ENCODE results near the gene DCHS1. TPM values are rescaled to one million over a fixed set of nuclear protein-coding genes. Genes with fewer than 3 reads are reported as not detected.

Gene DCHS1
- total and polyA plus RNA-seq, 9 of the 15 experiments (the other 6 are each of a cell fraction or from before 2014, with no cell fraction given), result 0.04 to 0.49 (median 0.14) TPM; not detected in 2

DNA sequence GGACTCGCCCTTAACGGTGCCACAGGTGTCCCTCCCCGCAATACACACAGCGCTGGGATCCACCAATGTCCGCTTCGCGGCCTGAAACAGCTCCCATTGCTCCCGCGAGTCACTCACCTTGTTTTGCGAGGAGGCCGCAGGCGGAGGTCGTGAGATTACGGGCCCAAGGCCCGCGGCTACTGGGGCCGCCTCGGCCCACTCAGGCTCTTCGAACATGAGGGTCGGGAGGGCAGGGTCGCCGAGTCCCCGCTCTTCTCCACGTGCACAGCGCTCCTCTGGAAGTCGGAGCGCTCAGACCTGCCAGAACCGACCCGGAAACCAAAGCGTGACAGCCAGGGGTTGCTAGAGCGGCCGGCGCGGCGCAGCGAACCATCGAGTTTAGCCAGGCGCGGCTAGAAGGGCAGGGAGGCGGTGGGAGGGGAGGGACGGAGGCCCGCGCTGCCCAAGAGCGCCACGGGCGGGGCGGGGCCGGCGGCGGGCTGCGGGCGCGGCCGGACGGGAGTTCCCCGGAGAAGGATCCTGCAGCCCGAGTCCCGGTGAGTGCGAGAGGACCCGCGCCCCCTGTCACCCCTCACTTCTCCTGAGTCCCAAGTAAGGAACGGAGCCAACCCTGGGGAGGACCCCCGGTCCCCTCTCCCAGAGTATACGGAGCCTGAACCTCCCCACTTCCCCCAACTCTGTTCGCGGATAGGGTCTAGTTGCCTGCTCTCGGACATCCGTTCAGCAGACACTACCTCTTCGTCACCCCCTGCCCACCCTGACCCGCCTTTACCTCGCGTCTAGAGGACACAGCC, 52.1 kb downstream of the DCHS1 start, which contains the start of the genes ILK and RRP8 (continued):
- TF ChIP-seq LARP7 (IDR thresholded peaks at IDR 0.05) (0 out of 2 replicates have a peak, but pooled peaks have one; percentile 43), RAD21 (CRISPR knock-in tag; conservative IDR thresholded peaks at IDR 0.05 in 1 of 2, IDR thresholded peaks at IDR 0.05 in 1 of 2) (peak; percentile 3 to 23; a peak in 2 of 4 replicates), ATF1 (CRISPR knock-in tag; IDR thresholded peaks at IDR 0.05) (no peak), ATF1 (tag; IDR thresholded peaks at IDR 0.05) (peak; percentile 66; the same call in 1 of the 2 replicates), FOXP1 (CRISPR knock-in tag; IDR thresholded peaks at IDR 0.05) (peak; percentile 68), KDM1A (IDR thresholded peaks at IDR 0.05) (no peak), FOXK2 (conservative IDR thresholded peaks at IDR 0.05 in 1 of 2, IDR thresholded peaks at IDR 0.05 in 1 of 2; ENCODE audit: low read depth in 2 of 2) (peak in 1 of 2 experiments; percentile 31; a peak in 1 of 4 replicates), TBL1XR1 (IDR thresholded peaks at IDR 0.05; ENCODE audit: low read length in 2 of 2) (no peak), FOXK1 (CRISPR knock-in tag; IDR thresholded peaks at IDR 0.05; ENCODE audit: borderline replicate concordance) (peak; percentile 70; the same call in 1 of the 2 replicates), ZNF766 (CRISPR knock-in tag; conservative IDR thresholded peaks at IDR 0.05) (0 out of 2 replicates have a peak, but pooled peaks have one; percentile 24), ZNF217 (CRISPR knock-in tag; IDR thresholded peaks at IDR 0.05) (no peak), PTTG1 (tag; IDR thresholded peaks at IDR 0.05; ENCODE audit: low read depth) (no peak)
- TF ChIP-seq, protein P1, sequence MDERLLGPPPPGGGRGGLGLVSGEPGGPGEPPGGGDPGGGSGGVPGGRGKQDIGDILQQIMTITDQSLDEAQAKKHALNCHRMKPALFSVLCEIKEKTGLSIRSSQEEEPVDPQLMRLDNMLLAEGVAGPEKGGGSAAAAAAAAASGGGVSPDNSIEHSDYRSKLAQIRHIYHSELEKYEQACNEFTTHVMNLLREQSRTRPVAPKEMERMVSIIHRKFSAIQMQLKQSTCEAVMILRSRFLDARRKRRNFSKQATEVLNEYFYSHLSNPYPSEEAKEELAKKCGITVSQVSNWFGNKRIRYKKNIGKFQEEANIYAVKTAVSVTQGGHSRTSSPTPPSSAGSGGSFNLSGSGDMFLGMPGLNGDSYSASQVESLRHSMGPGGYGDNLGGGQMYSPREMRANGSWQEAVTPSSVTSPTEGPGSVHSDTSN (CRISPR knock-in tag; IDR thresholded peaks at IDR 0.05; ENCODE audit: low read depth), result no peak
- TF ChIP-seq, protein P1 (tag; conservative IDR thresholded peaks at IDR 0.05; ENCODE audit: low read depth), result no peak; the same call in 1 of the 2 replicates
- TF ChIP-seq, protein P2, sequence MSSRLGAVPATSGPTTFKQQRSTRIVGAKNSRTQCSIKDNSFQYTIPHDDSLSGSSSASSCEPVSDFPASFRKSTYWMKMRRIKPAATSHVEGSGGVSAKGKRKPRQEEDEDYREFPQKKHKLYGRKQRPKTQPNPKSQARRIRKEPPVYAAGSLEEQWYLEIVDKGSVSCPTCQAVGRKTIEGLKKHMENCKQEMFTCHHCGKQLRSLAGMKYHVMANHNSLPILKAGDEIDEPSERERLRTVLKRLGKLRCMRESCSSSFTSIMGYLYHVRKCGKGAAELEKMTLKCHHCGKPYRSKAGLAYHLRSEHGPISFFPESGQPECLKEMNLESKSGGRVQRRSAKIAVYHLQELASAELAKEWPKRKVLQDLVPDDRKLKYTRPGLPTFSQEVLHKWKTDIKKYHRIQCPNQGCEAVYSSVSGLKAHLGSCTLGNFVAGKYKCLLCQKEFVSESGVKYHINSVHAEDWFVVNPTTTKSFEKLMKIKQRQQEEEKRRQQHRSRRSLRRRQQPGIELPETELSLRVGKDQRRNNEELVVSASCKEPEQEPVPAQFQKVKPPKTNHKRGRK (tag; IDR thresholded peaks at IDR 0.05), result no peak
- TF ChIP-seq, protein P3, sequence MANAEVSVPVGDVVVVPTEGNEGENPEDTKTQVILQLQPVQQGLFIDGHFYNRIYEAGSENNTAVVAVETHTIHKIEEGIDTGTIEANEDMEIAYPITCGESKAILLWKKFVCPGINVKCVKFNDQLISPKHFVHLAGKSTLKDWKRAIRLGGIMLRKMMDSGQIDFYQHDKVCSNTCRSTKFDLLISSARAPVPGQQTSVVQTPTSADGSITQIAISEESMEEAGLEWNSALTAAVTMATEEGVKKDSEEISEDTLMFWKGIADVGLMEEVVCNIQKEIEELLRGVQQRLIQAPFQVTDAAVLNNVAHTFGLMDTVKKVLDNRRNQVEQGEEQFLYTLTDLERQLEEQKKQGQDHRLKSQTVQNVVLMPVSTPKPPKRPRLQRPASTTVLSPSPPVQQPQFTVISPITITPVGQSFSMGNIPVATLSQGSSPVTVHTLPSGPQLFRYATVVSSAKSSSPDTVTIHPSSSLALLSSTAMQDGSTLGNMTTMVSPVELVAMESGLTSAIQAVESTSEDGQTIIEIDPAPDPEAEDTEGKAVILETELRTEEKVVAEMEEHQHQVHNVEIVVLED (CRISPR knock-in tag; IDR thresholded peaks at IDR 0.05), result peak; percentile 79
- TF ChIP-seq, protein P4, sequence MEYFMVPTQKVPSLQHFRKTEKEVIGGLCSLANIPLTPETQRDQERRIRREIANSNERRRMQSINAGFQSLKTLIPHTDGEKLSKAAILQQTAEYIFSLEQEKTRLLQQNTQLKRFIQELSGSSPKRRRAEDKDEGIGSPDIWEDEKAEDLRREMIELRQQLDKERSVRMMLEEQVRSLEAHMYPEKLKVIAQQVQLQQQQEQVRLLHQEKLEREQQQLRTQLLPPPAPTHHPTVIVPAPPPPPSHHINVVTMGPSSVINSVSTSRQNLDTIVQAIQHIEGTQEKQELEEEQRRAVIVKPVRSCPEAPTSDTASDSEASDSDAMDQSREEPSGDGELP (CRISPR knock-in tag; IDR thresholded peaks at IDR 0.05; ENCODE audit: borderline replicate concordance), result peak; percentile 89
- TF ChIP-seq, protein P5, sequence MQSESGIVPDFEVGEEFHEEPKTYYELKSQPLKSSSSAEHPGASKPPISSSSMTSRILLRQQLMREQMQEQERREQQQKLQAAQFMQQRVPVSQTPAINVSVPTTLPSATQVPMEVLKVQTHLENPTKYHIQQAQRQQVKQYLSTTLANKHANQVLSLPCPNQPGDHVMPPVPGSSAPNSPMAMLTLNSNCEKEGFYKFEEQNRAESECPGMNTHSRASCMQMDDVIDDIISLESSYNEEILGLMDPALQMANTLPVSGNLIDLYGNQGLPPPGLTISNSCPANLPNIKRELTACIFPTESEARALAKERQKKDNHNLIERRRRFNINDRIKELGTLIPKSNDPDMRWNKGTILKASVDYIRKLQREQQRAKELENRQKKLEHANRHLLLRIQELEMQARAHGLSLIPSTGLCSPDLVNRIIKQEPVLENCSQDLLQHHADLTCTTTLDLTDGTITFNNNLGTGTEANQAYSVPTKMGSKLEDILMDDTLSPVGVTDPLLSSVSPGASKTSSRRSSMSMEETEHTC (IDR thresholded peaks at IDR 0.05), result no peak

All from K562 (cell line).